Small intestine (tissue), 7 donors: Measurements from ENCODE around the gene TMEM63C. TPM values are rescaled to one million over a fixed set of nuclear protein-coding genes. Genes with fewer than 3 reads are reported as not detected.

Experiments used
- DNase-seq, 2 donors: peaks; one replicate each; pipeline versions ENCODE4 v3.0.0 to v3.0.0-alpha.2; 2013
- FAIRE-seq: peaks from 2 replicates; lab custom pipeline; 2012; peaks lifted over from hg19 to GRCh38; lab: Jason Lieb, UNC
- H3K27ac ChIP-seq, 3 donors: one replicate each; pipeline ENCODE4 v1.5.1; 2013; ENCODE audit warnings: low read length in 2 of 3, mild to moderate bottlenecking in 2 of 3, control low read depth in 1 of 3, inconsistent platforms in 1 of 3, low read depth in 1 of 3, moderate library complexity in 1 of 3
- H3K27me3 ChIP-seq, 3 donors: one replicate each; pipeline ENCODE4 v1.6.1; 2013; ENCODE audit warnings: low read length in 3 of 3, inconsistent platforms in 1 of 3; ENCODE audit not compliant: control insufficient read depth in 3 of 3, insufficient read depth in 3 of 3
- H3K36me3 ChIP-seq, 3 donors: one replicate each; pipeline ENCODE4 v1.6.1; 2013; ENCODE audit warnings: low read length in 3 of 3, inconsistent platforms in 1 of 3, low read depth in 1 of 3, mild to moderate bottlenecking in 1 of 3, moderate library complexity in 1 of 3; ENCODE audit not compliant: control insufficient read depth in 3 of 3, insufficient read depth in 2 of 3
- H3K4me1 ChIP-seq, 3 donors: one replicate each; pipeline ENCODE4 v1.6.1; 2013; ENCODE audit warnings: low read length in 2 of 3, inconsistent platforms in 1 of 3, low read depth in 1 of 3, mild to moderate bottlenecking in 1 of 3, moderate library complexity in 1 of 3; ENCODE audit not compliant: control insufficient read depth in 3 of 3, insufficient read depth in 2 of 3
- H3K4me3 ChIP-seq, 3 donors: one replicate each; pipeline ENCODE4 v1.5.1; 2013; ENCODE audit warnings: low read length in 3 of 3, control low read depth in 1 of 3, inconsistent platforms in 1 of 3, low read depth in 1 of 3, mild to moderate bottlenecking in 1 of 3, moderate library complexity in 1 of 3
- H3K9me3 ChIP-seq, 2 donors: one replicate each; pipeline ENCODE4 v1.6.1; 2013; ENCODE audit warnings: low read depth in 1 of 2, low read length in 1 of 2; ENCODE audit not compliant: control insufficient read depth in 2 of 2, insufficient read depth in 1 of 2
- WGBS, 3 donors: extraction: QIAGEN DNeasy Blood & Tissue Kit; methylation state at CpG; one replicate each; pipeline ENCODE4 v1.1.7; 2013; 5-methylcytosine and 5-hydroxymethylcytosine counted together
- polyA plus RNA-seq, 4 donors: library from polyadenylated mRNA; stranded (reverse) in 3 of 4; unstranded in 1 of 4; fragments of 200-250 nt in 3 of 4; fragments of 120-200 nt in 1 of 4; gene quantifications; one replicate each; pipeline versions ENCODE4 v1.2.1 to v1.2.3, GENCODE V29; 2013
- donor health status: healthy with polysubstance abuse.
- donor health status: control.
- donor health status: control.
- donor health status: Bipolar disorder and iron deficiency.
- donor health status: healthy.

TMEM63C gene
- polyA plus RNA-seq, 4 donors: 0.27 to 9.4 (median 2.0) TPM; not detected in 1

GRCh38 chr14:77299771-77300170 lies 118.2 kb downstream of the TMEM63C start:
- Histone ChIP-seq H3K9me3 (no peaks in the 10 kb centered on the region), H3K27ac (peak overlapping the region in 2 of 3 donors; percentile 54 to 72), H3K36me3 (peaks cover 0 to 48% (median 7%) of the 10 kb centered on the region in 3 donors), H3K4me3 (no peak overlapping the region), H3K4me1 (peaks cover 0 to 30% (median 0%) of the 10 kb centered on the region in 3 donors), H3K27me3 (no peaks in the 10 kb centered on the region)
- 17 to 49% (median 41%) methylated on average over 4 of the region's 4 CpGs for WGBS, 3 donors
- DNase-seq (peak; percentile 62 to 94), FAIRE-seq (no peak)

GRCh38 chr14:77301103-77301502 lies 119.5 kb downstream of the TMEM63C start:
- no peaks in the 10 kb centered on the region for H3K9me3 ChIP-seq
- FAIRE-seq: no peak

GRCh38 chr14:77302926-77303325 lies 121.3 kb downstream of the TMEM63C start:
- H3K9me3 ChIP-seq: no peaks in the 10 kb centered on the region
- no peaks in the 10 kb centered on the region for H3K27me3 ChIP-seq
- peak overlapping the region in 1 of 3 donors; percentile 19 for H3K27ac ChIP-seq
- no peak for DNase-seq
- WGBS, 3 donors: 79 to 93% (median 87%) methylated on average over 5 of the region's 5 CpGs
- H3K36me3 ChIP-seq: peaks cover 0 to 38% (median 8%) of the 10 kb centered on the region in 3 donors
- no peak for FAIRE-seq
- peaks cover 0 to 41% (median 3%) of the 10 kb centered on the region in 3 donors for H3K4me1 ChIP-seq
- H3K4me3 ChIP-seq: no peak overlapping the region

More at GRCh38 chr14:77301103-77301502, 119.5 kb downstream of the TMEM63C start:
- Histone ChIP-seq H3K27me3 (no peaks in the 10 kb centered on the region), H3K27ac (peak overlapping the region in 1 of 3 donors; percentile 26), H3K4me1 (peaks cover 0 to 30% (median 0%) of the 10 kb centered on the region in 3 donors), H3K4me3 (no peak overlapping the region), H3K36me3 (peaks cover 0 to 49% (median 7%) of the 10 kb centered on the region in 3 donors)
- 31 to 40% (median 38%) methylated on average over 10 of the region's 10 CpGs for WGBS, 3 donors
- peak; percentile 78 to 89 for DNase-seq

- DNase-seq: peak; percentile 33 to 70
- no peak overlapping the region for H3K4me3 ChIP-seq
- no peak for FAIRE-seq
- H3K36me3 ChIP-seq: peaks cover 0 to 32% (median 8%) of the 10 kb centered on the region in 3 donors
- H3K27me3 ChIP-seq: no peaks in the 10 kb centered on the region
- WGBS, 3 donors: 48 to 52% (median 50%) methylated on average over 4 of the region's 4 CpGs
- H3K9me3 ChIP-seq: no peaks in the 10 kb centered on the region
- peak overlapping the region in 1 of 3 donors; percentile 27 for H3K27ac ChIP-seq
- H3K4me1 ChIP-seq: peaks cover 0 to 41% (median 3%) of the 10 kb centered on the region in 3 donors
These were observed 122.0 kb downstream of the TMEM63C start for GRCh38 chr14:77303417-77304156.

GRCh38 chr14:77305696-77306095 lies 124.1 kb downstream of the TMEM63C start:
- H3K4me1 ChIP-seq: peaks cover 0 to 28% (median 3%) of the 10 kb centered on the region in 3 donors
- H3K9me3 ChIP-seq: no peaks in the 10 kb centered on the region
- no peak overlapping the region for H3K4me3 ChIP-seq
- 79 to 86% (median 83%) methylated on average over 4 of the region's 4 CpGs for WGBS, 3 donors
- DNase-seq (no peak), FAIRE-seq (no peak)
- no peaks in the 10 kb centered on the region for H3K27me3 ChIP-seq
- H3K27ac ChIP-seq: no peak overlapping the region
- peaks cover 0 to 18% (median 8%) of the 10 kb centered on the region in 3 donors for H3K36me3 ChIP-seq

GRCh38 chr14:77306416-77306815 lies 124.8 kb downstream of the TMEM63C start:
- FAIRE-seq (no peak), DNase-seq (no peak)
- WGBS, 3 donors: 79 to 86% (median 86%) methylated on average over 3 of the region's 3 CpGs
- Histone ChIP-seq H3K9me3 (no peaks in the 10 kb centered on the region), H3K36me3 (peaks cover 0 to 13% (median 8%) of the 10 kb centered on the region in 3 donors), H3K27ac (peak overlapping the region in 1 of 3 donors; percentile 21), H3K4me1 (peaks cover 0 to 22% (median 3%) of the 10 kb centered on the region in 3 donors), H3K4me3 (no peak overlapping the region), H3K27me3 (no peaks in the 10 kb centered on the region)

GRCh38 chr14:77306851-77307496 lies 125.4 kb downstream of the TMEM63C start:
- FAIRE-seq: no peak
- H3K27ac ChIP-seq: peak overlapping the region in 1 of 3 donors; percentile 21
- H3K4me3 ChIP-seq: no peak overlapping the region
- WGBS, 3 donors: 21 to 30% (median 27%) methylated on average over 3 of the region's 3 CpGs
- DNase-seq: peak in 1 of 2 donors; percentile 56
- peaks cover 0 to 21% (median 3%) of the 10 kb centered on the region in 3 donors for H3K4me1 ChIP-seq
- peaks cover 0 to 12% (median 8%) of the 10 kb centered on the region in 3 donors for H3K36me3 ChIP-seq
- no peaks in the 10 kb centered on the region for H3K9me3 ChIP-seq
- H3K27me3 ChIP-seq: no peaks in the 10 kb centered on the region
